GM12878 (cell line): ENCODE data around the gene DNASE1L1. TPM values are rescaled to one million over a fixed set of nuclear protein-coding genes. Genes with fewer than 3 reads are reported as not detected.
A peak's percentile ranks its signal among the peaks of the same experiment; 100 is the strongest.

Source experiments
- ATAC-seq: fragments of 200-7000 bp; cut with Tn5 transposase; 3 replicates; pipeline ENCODE4 v1.9.1; 2020; ENCODE audit warnings: mild to moderate bottlenecking, moderate library complexity
- BruUV-seq: library from RNA; stranded (reverse); fragments of 400-500 nt; replicated peaks from 2 replicates; lab custom pipeline; 2021; lab: Mats Ljungman, UMichigan
- CTCF ChIA-PET: fragments of 300-600 bp; sonication (Branson Sonifier 250); formaldehyde crosslinking; extraction: SDS; loops from one replicate; lab custom pipeline; 2021; ENCODE audit warnings: inconsistent platforms; lab: Yijun Ruan, JAX
- POLR2A ChIA-PET: fragments of 350-600 bp; formaldehyde crosslinking; extraction: SDS; loops from one replicate; lab custom pipeline; 2021; ENCODE audit warnings: inconsistent platforms; lab: Charles Lee
- RAD21 ChIA-PET: fragments of 300-600 bp; sonication (Branson Sonifier 250); formaldehyde crosslinking; loops from one replicate; lab custom pipeline; 2023; ENCODE audit warnings: antibody characterized with exemption; ENCODE audit not compliant: unreplicated experiment; lab: Charles Lee
- SMC1A ChIA-PET: fragments of 300-600 bp; sonication (Branson Sonifier 250); formaldehyde crosslinking; loops from one replicate; lab custom pipeline; 2023; ENCODE audit not compliant: unreplicated experiment, uncharacterized antibody; lab: Charles Lee
- DNase-seq: peaks from one replicate; pipeline ENCODE4 v3.0.0-alpha.2; 2011; ENCODE audit warnings: low read depth, low spot score
- FAIRE-seq: peaks from 3 replicates; lab custom pipeline; 2011; peaks lifted over from hg19 to GRCh38; lab: Jason Lieb, UNC
- H2AFZ ChIP-seq: 2 replicates; pipeline ENCODE4 v1.6.0; 2011; ENCODE audit warnings: low read depth, low read length, control low read depth; ENCODE audit not compliant: control insufficient read depth
- H3K27ac ChIP-seq: 2 replicates; pipeline ENCODE4 v1.5.1; 2011; ENCODE audit warnings: control low read depth; ENCODE audit not compliant: control insufficient read depth, insufficient read depth
- H3K27me3 ChIP-seq, 2 experiments: replicated peaks in 1 of 2; 2 replicates each; pipeline versions ENCODE4 v1.6.0 to v1.6.1; 2011; ENCODE audit warnings: low read length in 1 of 2; ENCODE audit not compliant: control insufficient read depth in 2 of 2, insufficient read depth in 2 of 2
- H3K36me3 ChIP-seq, 2 experiments: 2 replicates each; pipeline ENCODE4 v1.5.1; 2011; ENCODE audit warnings: low read length in 1 of 2; ENCODE audit not compliant: control insufficient read depth in 2 of 2, insufficient read depth in 2 of 2
- H3K4me1 ChIP-seq: 2 replicates; pipeline ENCODE4 v1.6.1; 2011; ENCODE audit warnings: mild to moderate bottlenecking, low read length, moderate library complexity, mixed read lengths; ENCODE audit not compliant: control insufficient read depth, insufficient read depth
- H3K4me2 ChIP-seq: 2 replicates; pipeline ENCODE4 v1.6.0; 2011; ENCODE audit warnings: control low read depth; ENCODE audit not compliant: control insufficient read depth, insufficient read depth
- H3K4me3 ChIP-seq: fragments of 200-600 bp; sonication (generic); 2 replicates; pipeline ENCODE4 v1.5.1; 2016
- H3K79me2 ChIP-seq: 2 replicates; pipeline ENCODE4 v1.6.0; 2011; ENCODE audit warnings: low read length; ENCODE audit not compliant: control insufficient read depth, insufficient read depth
- H3K9ac ChIP-seq: 2 replicates; pipeline ENCODE4 v1.8.0; 2011; ENCODE audit warnings: low read length, control low read depth, mixed read lengths; ENCODE audit not compliant: control insufficient read depth, insufficient read depth
- H3K9me3 ChIP-seq: replicated peaks from 3 replicates; pipeline ENCODE4 v1.5.1; 2011; ENCODE audit warnings: mild to moderate bottlenecking, low read length; ENCODE audit not compliant: control insufficient read depth, insufficient read depth
- H4K20me1 ChIP-seq: 2 replicates; pipeline ENCODE4 v1.6.0; 2011; ENCODE audit not compliant: control insufficient read depth, insufficient read depth
- BHLHE40 ChIP-seq, 2 experiments: fragments of 450-650 bp in 1 of 2; IDR thresholded peaks; 2 replicates each; pipeline ENCODE4 v1.6.1; 2011 to 2017; ENCODE audit warnings: low read depth in 2 of 2, borderline replicate concordance in 1 of 2, improper control_type of control experiment in 1 of 2, low read length in 1 of 2, mild to moderate bottlenecking in 1 of 2
- BRCA1 ChIP-seq: IDR thresholded peaks from 2 replicates; pipeline ENCODE4 v1.6.1; 2011; ENCODE audit warnings: low read depth, low read length, improper control_type of control experiment
- EGR1 ChIP-seq, 2 experiments: IDR thresholded peaks; 1 replicate in 1 of 2; 2 replicates in 1 of 2; pipeline ENCODE4 v1.6.1; 2011 to 2012; ENCODE audit warnings: low read depth in 2 of 2, low read length in 2 of 2, borderline replicate concordance in 1 of 2, mild to moderate bottlenecking in 1 of 2, moderate library complexity in 1 of 2
- NRF1 ChIP-seq: conservative IDR thresholded peaks from 2 replicates; pipeline ENCODE4 v1.6.1; 2011; ENCODE audit warnings: mild to moderate bottlenecking, low read depth, low read length, improper control_type of control experiment
- POLR2A ChIP-seq: IDR thresholded peaks from 2 replicates; pipeline ENCODE4 v1.6.1; 2011; ENCODE audit warnings: low read depth, mild to moderate bottlenecking, low read length
- SMAD1 ChIP-seq: fragments of 450-650 bp; IDR thresholded peaks from 2 replicates; pipeline ENCODE4 v1.6.1; 2018; ENCODE audit warnings: mild to moderate bottlenecking, low read depth; ENCODE audit not compliant: partially characterized antibody
- STAT3 ChIP-seq: IDR thresholded peaks from 2 replicates; pipeline ENCODE4 v1.6.1; 2011; ENCODE audit warnings: low read depth, low read length, improper control_type of control experiment
- SUPT20H ChIP-seq: IDR thresholded peaks from 2 replicates; pipeline ENCODE4 v1.6.1; 2011; ENCODE audit warnings: low read depth, mild to moderate bottlenecking, low read length, moderate library complexity, borderline replicate concordance; ENCODE audit not compliant: control insufficient read depth
- WGBS: methylation state at CpG from one replicate; pipeline ENCODE4 v1.1.6; 2016; ENCODE audit warnings: low lambda C conversion rate; ENCODE audit not compliant: insufficient replicate concordance, insufficient coverage; ENCODE audit errors: missing lambda C conversion rate; 5-methylcytosine and 5-hydroxymethylcytosine counted together
- in situ Hi-C: fragments of 300-500 bp; cut with MboI; formaldehyde crosslinking; loops from 9 replicates; pipeline ENCODE4 v1.14.3; 2018; ENCODE audit warnings: mixed read lengths
- intact Hi-C: fragments of 100-400 bp; cut with micrococcal nuclease; formaldehyde crosslinking; loops from one replicate; pipeline ENCODE4 v1.14.2; 2022; ENCODE audit not compliant: unreplicated experiment
- polyA plus RNA-seq, 11 experiments: library from polyadenylated mRNA; depleted of rRNA in 4 of 11; unstranded in 6 of 11; stranded (reverse) in 5 of 11; fragments of >200 nt; fragmentation: Nextera tagmentation in 4 of 11; fragmentation: Illumina TruSeq in 1 of 11; extraction: Ambion mirVana in 4 of 11; extraction: Trizol in 1 of 11; gene quantifications; 1 replicate in 1 of 11; 2 replicates in 10 of 11; pipeline versions ENCODE4 v1.2.1 to v1.2.3, GENCODE V29; 2011 to 2016; ENCODE audit warnings: inconsistent platforms in 2 of 11, missing spikeins in 2 of 11, low read depth in 1 of 11
- total RNA-seq, 4 experiments: library from RNA; depleted of rRNA in 3 of 4; stranded (reverse); fragments of >200 nt in 3 of 4; fragmentation: Illumina TruSeq in 1 of 4; extraction: Trizol in 1 of 4; gene quantifications; 2 replicates each; pipeline versions ENCODE4 v1.2.1 to v1.2.3, GENCODE V29; 2013 to 2021
- TF ChIP-seq, protein P1 (sequence below): IDR thresholded peaks from 2 replicates; pipeline ENCODE4 v1.6.1; 2011; ENCODE audit warnings: low read depth, mild to moderate bottlenecking, low read length, moderate library complexity, borderline replicate concordance; ENCODE audit errors: extremely low read depth

DNASE1L1 gene
- total and polyA plus RNA-seq, 10 of the 15 experiments (the other 5 are each of a cell fraction or from before 2014, with no cell fraction given): 0.60 to 22.7 (median 6.8) TPM

DNA sequence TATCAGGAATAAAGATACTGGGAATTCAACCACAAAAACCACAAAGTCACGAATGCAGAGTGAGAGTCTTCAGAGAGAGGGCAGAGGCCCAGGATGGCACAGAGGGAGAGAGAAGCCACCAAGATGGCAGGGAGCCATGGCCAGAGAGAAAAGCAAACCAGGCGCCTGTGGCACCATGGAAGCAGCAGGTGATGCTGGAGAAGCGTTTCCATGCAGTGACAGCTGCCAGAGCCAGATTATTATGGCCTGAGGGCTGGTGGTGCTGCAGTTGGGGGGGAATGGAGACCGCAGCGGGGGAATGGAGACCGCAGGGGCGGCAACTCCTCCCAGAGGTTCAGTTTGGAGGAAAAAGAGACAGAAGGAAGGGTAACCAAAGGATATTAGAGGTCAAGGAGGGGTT lies 8.1 kb upstream of the DNASE1L1 start (continued):
- TF ChIP-seq, protein P1, sequence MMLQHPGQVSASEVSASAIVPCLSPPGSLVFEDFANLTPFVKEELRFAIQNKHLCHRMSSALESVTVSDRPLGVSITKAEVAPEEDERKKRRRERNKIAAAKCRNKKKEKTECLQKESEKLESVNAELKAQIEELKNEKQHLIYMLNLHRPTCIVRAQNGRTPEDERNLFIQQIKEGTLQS: no peak
- no peak for TF ChIP-seq BRCA1
- no peak for TF ChIP-seq SMAD1
- no peak for TF ChIP-seq POLR2A

DNA sequence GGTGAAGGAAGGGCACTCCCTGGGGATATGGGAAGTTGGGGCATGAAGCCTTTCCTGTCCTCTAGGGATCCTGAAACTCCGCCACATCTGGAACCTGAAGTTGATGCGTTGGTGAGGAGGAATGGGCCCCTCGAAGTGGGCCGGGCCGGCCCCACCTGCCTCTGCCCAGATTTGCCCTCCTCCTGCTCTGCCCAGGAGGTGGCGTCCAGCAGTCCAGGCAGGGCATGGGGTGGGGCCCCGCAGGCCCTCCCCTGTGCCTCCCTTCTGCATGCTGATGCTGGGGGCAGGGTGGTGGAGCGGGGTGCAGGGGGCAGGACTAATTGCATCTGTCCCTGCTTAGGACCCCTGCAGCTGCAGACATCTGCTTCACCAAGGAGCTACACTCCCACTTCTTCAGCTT lies 4.1 kb upstream of the DNASE1L1 start:
- FAIRE-seq: no peak
- Histone ChIP-seq H3K4me3 (no peak overlapping the region), H4K20me1 (no peaks in the 10 kb centered on the region), H3K4me2 (0 out of 2 replicates have a peak overlapping the region, but pooled peaks have one; percentile 77), H3K27ac (peak overlapping the region; percentile 86; the same call in 1 of the 2 replicates), H3K9me3 (no peaks in the 10 kb centered on the region; the same call in 2 of the 3 replicates), H3K4me1 (no peaks in the 10 kb centered on the region), H2AFZ (no peak overlapping the region), H3K9ac (no peak overlapping the region), H3K36me3 (no peaks in the 10 kb centered on the region), H3K79me2 (peaks cover 7% of the 10 kb centered on the region), H3K27me3 (no peaks in the 10 kb centered on the region)
- no peak for ATAC-seq
- intact Hi-C loops: no loop called here
- CTCF ChIA-PET: interaction anchor here (0.9 kb wide), 2 partner anchors 8 to 40 kb away, joined by 3 to 4 read pairs; no protein-coding TSS in a partner anchor
- SMC1A ChIA-PET: no interaction called here
- TSS peak; percentile 48 for BruUV-seq
- in situ Hi-C loops: no loop called here
- TF ChIP-seq BRCA1: no peak
- no peak for TF ChIP-seq NRF1
- no peak for TF ChIP-seq SUPT20H
- TF ChIP-seq STAT3: no peak
- no peak for TF ChIP-seq BHLHE40 (IDR thresholded peaks at IDR 0.05; ENCODE audit: borderline replicate concordance in 1 of 2, low read depth in 2 of 2, low read length in 1 of 2)
- TF ChIP-seq EGR1 (IDR thresholded peaks at IDR 0.05; ENCODE audit: borderline replicate concordance in 1 of 2, low read depth in 2 of 2, low read length in 2 of 2): no peak
- RAD21 ChIA-PET: interaction anchor here (1.6 to 2.1 kb wide), 3 partner anchors 14 to 78 kb away, joined by 5 to 9 read pairs (median 5); partner anchors contain the start of gene SLC10A3
- WGBS: 45% methylated on average over 8 of the region's 8 CpGs
- POLR2A ChIA-PET: interaction anchor here (3.5 to 4.6 kb wide), 2 partner anchors 13 to 15 kb away, joined by 22 to 32 read pairs; partner anchors contain the start of gene ATP6AP1
- DNase-seq: no peak
